GM12873 (cell line): ENCODE data around the gene ZBTB47.

Source experiments
- TF ChIP-seq, protein P1 (sequence below): IDR thresholded peaks from 2 replicates; pipeline ENCODE4 v1.5.1; 2012; ENCODE audit warnings: low read depth, mild to moderate bottlenecking, moderate library complexity, low read length, control low read depth; ENCODE audit not compliant: insufficient read depth; ENCODE audit errors: missing control alignments

The ZBTB47 gene

DNA sequence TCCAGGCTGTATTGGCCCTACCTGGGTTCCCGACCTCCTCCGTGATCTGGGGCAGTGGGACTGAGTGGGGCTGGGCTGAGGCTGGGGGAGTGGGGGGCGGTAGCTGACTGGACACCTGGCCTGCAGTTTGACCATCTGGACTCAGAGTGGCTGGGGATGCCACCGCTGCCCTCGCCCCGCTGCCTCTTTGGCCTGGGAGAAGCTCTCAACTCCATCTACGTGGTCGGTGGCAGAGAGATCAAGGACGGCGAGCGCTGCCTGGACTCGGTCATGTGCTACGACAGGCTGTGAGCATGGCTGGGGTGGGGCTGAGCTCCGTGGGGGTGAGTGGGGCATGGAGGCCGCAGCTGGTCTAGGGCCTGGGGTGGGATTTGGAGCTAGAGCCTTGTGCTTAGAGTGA is 34.5 kb downstream of the ZBTB47 start:
- TF ChIP-seq, protein P1, sequence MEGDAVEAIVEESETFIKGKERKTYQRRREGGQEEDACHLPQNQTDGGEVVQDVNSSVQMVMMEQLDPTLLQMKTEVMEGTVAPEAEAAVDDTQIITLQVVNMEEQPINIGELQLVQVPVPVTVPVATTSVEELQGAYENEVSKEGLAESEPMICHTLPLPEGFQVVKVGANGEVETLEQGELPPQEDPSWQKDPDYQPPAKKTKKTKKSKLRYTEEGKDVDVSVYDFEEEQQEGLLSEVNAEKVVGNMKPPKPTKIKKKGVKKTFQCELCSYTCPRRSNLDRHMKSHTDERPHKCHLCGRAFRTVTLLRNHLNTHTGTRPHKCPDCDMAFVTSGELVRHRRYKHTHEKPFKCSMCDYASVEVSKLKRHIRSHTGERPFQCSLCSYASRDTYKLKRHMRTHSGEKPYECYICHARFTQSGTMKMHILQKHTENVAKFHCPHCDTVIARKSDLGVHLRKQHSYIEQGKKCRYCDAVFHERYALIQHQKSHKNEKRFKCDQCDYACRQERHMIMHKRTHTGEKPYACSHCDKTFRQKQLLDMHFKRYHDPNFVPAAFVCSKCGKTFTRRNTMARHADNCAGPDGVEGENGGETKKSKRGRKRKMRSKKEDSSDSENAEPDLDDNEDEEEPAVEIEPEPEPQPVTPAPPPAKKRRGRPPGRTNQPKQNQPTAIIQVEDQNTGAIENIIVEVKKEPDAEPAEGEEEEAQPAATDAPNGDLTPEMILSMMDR, result no peak

GRCh38 chr3:42688487-42689420 is 35.3 kb downstream of the ZBTB47 start:
- TF ChIP-seq, protein P1, result no peak

DNA sequence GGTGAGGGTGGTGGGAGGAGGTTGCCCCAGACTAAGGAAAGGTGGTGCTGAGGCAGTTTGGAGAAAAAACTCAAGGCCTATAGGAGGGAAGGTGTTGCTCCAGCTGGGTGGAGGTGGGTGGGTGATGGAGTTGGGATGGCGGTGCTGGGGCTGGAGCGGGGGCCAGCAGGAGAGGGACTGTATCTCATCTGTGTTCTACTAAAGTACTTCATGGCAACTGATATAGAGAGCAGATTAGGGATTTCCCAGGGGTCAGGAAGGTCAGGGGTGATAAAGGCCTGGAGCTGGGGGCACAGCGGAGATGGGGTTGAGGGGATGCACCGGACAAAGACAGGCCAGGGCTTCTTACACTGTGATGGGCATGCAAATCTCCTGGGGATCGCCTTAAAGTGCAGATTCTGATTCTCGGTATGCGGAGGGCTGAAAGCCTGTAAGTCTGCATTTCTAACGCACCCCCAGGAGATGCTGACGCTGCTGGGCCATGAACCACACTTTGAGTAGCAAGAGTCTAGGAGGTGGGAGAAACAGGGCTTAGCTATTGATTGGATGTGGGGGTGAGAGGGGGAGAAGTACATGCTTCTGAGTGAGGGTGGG is 36.0 kb downstream of the ZBTB47 start:
- TF ChIP-seq, protein P1, result no peak

DNA sequence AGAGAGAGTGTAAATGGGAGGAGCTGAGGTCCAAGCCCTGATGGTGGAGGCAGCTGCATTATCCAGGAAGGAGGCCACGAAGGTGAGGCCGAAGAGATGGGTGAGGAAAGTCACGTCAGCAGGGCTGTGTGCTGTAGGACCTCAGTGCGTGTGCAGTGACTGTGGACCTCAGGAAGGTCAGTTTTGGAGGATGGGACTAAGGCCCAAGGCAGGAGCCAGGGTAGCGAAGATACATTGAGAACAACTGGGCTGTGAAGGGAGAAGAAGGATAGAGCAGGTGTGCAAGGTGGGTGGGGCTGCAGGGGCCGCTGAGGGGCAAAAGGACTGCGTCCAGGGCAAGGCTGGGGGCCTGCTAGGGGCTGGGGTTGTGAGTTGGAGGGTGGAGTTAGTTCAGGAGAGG is 36.7 kb downstream of the ZBTB47 start:
- TF ChIP-seq, protein P1, result no peak

- TF ChIP-seq, protein P1, result no peak
Observed at GRCh38 chr3:42690766-42691680, 37.5 kb downstream of the ZBTB47 start.

DNA sequence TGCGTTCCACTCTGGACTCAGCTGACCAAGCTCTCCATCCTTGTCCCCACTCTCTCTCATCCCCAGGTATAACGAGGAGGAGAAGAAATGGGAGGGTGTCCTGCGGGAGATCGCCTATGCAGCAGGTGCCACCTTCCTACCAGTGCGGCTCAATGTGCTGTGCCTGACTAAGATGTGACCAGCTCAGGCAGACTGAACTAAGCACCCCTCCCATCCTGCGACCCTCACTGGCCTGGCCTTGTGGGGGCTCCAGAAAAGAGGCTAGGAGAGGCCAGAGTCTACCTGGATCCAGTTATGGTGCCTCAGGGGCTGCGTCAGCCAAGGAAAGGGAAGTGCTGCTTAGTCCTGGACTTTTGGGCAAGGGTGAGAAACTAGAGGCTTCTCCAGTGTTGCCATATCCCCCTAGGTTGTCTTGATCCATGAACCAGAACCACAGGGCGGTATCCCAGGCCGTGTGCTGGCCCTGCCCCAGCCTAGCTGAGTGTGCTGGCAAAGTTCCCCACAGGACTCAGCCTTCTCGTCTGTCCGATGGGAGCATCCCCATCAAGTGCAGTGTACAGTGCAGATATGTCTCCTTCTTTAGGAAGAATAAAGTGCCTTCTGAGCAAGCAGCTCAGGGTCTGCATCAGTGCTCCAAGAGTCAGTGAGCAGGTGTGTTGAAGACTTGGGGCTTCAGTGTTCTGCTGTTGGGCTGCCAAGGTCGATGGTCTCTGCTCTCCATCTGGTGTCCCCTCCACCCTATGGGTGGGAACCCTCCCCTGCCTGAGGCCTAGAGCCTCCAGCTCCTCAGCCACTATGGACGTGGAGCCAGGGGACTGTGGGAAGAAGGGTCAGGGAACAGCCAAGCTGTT is 38.5 kb downstream of the ZBTB47 start:
- TF ChIP-seq, protein P1, result no peak
